ENCODE measurements around the gene CCNI.
"Not testable (repeated sequence)": the region's sequence is repeated elsewhere in the genome, so short reads cannot be mapped to it uniquely, and the experiment has no call there.

Gene CCNI

DNA sequence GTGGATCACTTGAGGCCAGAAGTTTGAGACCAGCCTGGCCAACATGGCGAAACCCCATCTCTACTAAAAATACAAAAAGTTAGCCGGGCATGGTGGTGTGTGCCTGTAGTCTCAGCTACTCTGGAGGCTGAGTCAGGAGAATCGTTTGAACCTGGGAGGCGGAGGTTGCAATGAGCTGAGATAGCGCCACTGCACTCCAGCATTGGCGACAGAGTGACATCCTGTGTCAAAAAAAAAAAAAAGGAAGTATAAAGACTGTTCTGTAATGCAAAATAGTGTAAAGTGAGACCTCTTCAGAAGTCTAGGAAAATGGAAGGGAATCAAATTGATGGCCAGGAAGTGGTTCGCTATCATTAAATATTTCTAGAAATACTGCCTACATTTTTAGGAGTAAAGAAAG lies 5.0 kb upstream of the CCNI start:
- not testable (repeated sequence) for FAIRE-seq

DNA sequence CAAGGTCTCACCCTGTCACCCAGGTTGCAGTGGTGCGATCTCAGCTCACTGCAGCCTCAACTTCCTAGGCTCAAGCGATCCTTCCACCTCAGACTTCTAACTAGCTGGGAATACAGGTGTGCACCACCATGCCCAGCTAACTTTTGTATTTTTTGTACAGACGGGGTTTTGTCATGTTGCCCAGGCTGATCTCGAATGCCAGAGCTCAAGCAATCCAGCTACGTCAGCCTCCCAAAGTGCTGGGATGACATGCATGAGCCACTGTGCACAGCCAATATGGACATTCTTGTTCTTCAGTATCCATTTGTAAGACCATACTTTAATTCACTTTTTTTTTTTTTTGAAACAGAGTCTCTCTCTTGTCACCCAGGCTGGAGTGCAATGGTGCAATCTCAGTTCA lies 3.5 kb upstream of the CCNI start:
- FAIRE-seq: no peak

DNA sequence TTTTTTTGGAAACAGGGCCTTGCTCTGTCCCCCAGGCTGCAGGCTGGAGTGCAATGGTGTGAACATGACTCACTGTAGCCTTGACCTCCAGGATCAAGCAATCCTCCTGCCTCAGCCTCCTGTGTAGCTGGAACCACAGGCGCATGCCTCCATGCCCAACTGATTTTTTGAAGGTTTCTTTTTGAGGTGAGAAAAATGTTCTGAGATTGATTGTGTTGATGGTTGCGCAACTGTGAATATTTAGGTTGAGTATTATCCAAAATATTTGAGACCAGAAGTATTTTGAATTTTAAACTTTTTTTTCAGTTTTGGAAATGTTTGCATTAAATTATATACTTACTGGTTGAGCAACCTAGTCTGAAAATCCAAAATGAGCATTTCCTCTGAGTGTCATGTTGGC lies 2.6 kb upstream of the CCNI start:
- FAIRE-seq: no peak

DNA sequence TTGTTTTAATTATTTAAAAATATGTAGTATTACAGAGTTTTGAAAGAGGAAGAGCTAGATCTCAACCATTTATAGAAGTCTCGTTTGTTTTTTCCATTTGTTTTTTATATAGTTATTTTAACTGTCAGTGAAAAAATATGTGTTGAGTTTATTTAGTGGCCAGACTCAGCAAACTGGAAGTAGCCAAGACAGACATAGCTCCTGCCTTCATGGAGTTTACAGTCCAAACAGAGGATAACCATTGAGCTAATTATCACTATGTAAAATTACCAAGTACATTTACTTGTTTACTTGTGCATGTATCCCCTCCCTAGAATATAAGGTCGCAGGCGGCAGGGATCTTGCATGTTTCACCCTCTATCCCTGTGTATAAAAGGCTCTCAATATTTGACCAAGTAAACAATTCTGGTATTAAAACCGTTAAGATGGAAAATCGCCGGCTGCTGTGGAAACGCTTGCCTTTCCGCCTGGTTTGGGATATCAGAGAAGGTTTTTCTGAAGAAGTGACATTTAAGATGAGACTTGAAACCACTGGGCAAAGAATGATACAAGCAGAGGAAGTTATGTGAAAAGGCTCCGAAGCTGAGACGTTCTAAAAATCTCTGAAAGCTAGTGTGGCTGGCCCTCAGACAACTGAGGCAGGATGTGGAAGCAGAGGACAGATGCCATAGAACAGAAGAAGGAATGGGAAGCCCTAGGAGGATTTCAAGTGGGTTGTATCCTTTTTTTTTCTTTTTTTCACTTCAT lies 1.3 kb upstream of the CCNI start:
- no peak for FAIRE-seq

DNA sequence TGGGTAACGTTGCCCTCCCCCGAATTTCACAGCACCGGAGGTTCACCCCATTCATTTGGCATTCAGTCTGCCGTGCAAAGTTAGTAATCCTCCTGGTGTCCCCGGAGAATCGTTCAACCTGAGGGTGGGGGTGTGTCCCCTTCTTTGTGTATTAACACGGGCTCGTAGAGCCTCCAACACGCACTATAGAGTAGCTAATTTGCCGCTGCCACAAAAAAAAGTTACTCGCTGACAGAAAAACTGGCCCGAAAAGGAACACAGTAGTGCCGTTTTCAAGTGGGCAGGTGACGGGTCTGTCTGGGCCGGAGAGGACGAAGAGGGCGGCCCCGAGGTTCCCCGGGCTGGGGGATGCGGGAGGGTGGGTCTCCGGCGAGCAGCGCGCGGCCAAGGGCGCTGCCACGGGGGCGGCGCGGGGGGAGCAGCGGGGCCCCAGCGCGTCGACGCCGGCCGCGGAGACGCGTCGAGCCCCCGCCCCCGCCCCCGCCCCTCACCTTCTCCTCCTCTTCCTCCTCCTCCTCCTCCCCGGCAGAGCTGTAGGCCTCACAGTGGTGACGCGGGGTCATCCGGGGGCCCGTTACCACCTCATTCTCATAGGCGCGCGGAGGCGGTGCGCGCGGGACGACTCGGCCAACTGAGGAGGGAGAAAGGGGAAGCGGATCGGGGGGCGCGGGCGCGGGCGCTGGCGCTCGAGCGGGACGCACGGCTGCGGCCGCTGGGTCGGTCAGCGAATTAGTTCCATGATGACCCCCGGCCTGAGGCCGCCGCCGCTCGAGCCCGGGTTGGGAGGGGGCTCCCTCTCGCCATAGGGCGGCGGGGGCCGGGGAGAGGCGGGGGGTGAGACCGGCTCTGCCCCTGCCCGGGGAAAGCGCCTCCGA lies 571 bp downstream of the CCNI start:
- FAIRE-seq: no peak

DNA sequence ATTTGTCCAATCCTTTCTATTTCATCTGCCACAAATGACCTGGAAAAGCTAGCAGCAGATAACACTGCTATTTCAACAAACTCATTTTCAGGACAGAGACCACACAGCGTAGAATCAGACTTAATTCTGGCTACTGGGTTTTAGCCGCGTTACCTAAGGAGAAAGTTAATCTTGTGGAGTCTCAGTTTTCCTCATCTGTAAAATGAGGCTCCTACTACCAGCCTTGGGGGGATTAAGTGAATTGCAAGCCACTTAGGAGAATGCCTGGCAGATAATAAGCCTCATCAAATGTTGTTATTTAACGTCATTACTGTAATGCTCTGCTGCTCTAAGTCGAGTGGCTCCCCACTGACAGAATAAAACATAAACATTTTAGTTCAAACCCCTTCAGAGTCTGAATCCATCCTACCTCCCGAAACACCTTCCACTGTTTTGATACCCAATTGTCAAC lies 1.4 kb downstream of the CCNI start:
- FAIRE-seq: no peak

DNA sequence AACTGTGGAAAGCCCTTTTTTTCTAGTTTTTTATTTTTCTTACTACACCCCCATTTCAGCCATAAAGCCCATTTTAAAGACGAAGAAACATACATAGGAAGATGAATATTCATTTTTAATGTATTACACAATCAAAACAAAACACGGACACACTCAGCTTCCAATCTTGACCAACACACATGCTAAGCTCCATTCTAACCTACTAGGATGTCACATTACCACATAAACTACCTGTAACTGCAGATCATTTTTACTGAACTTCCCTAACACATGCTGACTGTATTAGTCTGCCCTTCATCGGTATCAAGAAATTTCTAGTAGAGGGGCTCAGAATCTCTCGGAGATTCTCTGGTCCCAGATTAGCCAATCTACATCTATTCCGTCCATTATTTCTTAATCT lies 1.8 kb downstream of the CCNI start:
- no peak for FAIRE-seq

DNA sequence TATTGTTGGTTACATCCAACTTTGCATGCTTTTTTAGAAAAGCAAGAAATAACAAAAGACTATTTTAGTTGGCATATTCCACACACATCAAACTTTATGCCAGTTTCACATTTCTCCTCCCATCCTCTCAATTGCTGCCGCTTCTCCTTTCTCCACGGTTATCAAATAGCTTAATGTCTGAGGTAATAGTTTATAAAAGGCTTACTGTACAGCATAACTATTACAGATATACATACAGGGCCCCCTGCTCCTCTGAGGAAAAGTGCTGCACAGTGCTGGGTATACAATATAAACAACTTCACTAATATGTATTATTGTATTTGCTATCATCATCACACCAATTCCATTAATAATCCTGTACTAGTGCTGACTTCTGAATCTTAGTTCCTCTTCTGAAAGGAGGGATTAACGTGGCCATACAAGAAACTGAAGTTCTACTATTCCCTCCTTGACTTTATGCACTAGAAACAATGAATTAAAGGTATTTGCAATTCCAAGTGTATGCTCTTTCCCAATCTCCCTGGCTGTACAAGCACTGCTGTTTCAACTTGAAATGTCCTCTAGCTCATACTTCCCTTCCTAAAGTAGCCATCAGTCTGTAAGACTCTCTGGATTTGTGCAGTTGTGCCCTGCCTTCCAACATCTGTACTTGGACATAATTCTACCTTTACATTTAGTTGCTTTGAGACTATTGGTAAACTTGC lies 2.5 kb downstream of the CCNI start:
- FAIRE-seq: no peak

DNA sequence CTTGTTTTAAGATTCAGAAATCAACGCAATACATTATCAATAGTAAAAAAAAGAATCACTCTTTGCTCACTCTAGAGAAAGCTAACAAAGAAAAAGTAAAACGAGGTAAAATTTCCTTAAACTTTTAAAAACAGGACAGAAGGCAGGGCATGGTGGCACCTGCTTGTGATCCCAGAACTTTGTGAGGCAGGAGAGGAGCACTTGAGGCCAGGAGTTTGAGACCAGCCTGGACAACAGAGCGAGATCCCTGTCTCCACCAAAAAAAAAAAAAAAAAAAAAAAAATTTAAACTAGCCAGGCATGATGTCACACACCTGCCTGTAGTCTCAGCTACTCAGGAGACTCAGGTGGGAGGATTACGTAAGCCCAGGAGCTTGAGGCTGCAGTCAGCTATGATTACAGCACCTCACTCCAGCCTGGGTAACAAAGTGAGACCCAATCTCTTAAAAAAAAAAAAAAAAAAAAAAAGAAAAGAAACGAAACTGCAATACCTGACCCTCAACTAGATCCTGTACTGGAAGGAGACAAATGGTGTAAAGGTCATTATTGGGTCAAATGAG lies 3.5 kb downstream of the CCNI start:
- FAIRE-seq: no peak

DNA sequence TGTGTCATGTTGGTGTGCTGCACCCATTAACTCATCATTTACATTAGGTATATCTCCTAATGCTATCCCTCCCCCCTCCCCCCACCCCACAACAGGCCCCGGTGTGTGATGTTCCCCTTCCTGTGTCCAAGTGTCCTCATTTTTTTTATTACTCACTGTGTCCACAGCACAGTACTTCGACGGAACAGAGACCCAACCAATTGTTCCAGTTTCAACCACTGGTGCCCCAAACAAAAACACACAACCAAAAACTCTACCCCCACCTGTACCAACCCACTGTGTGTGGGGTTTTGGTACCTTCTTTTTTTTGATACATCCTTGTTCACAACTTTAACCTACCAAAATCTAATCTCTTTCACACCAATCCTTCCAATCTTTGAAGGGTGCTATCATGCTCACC lies 6.3 kb downstream of the CCNI start:
- not testable (repeated sequence) for FAIRE-seq

DNA sequence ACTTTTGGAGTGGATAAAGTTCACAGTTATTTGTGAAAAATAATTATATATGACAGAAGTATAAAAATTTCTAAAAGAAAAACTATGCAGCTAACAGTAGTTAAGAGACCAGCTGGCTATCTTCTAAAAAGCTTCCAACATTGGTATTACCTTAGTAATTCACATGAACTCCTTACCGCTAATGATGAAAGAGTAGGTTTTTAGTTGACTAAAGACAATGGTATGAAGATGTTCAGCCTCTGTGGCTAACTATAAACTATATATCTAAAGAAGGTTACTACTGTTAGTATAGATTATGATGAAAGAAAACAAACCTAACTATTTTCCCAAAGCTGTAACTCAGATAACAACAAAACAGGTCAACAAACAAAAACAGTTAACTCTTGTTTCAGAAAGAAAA lies 10.4 kb downstream of the CCNI start:
- FAIRE-seq: peak; percentile 7

DNA sequence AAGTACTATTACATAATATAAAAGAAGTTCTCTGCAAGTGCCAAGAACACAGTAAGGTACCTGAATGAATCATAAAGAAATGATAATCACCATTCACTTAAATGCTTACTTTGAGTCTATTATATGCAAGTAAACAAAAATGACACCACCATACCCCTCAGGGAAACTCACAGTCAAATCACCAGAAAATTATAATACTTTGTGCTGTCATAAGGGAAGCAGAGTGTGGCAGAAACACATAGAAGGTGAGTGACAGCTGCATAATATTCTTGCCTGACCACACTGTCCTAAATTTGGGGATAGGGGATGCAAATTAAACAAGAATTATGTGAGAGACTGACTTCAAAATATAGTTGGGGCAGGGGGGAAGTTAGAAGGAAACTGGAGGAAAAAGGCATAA lies 12.9 kb downstream of the CCNI start:
- FAIRE-seq: no peak

DNA sequence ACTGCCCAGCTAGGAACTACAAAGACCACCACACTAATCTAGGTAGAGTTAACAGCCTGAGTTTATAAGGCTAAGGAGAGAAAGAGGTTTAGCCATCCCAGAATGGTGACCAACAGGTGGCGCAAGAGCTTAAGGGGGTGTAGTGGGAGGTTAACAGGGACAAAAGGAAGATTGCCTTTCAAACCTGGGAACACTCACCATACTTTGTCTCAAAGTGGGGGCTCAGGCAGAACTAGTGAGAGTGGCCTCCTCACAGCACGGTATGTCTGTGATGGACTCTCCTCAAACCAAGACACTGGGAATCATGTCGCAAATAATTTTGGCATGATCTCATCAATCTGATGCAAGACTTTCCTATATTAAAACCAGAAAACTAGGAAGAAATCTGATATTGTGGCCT lies 23.4 kb downstream of the CCNI start:
- no peak for FAIRE-seq

DNA sequence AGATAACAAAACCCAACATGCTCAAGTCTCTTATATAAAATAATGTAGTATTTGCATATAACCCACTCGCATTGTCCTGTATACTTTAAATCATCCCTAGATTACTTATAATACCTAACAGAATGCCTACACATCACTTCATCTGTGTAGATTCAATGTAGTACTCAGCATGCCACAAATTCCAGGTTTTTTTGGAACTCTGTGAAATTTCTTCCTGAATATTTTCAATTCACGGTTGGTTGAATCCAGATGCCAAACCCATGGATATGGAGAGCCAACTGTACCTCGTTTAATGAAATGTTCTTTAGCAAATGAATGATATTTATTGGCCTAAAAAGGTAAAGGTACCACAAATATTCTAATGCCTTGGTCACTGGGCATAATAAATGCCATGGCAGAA lies 24.8 kb downstream of the CCNI start:
- no peak for FAIRE-seq

DNA sequence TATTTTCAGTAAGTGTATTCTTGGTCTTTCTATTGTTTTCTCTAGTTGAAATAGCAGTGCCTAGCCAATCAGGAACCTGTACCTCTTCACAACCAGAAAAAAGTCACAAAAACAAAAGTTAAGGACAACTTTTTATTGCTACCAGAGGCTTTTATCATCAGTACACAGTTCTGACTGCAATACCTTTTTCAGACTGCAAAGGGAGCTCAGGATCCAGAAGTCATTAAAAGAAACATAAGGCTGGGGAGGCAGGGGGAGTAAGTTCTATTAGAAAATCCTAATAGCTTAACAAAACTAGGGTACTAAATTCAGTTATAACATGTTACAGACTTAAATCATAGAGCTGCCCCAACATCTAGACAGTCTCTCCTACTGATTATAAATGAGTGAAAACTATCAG lies 28.8 kb downstream of the CCNI start:
- FAIRE-seq: no peak

DNA sequence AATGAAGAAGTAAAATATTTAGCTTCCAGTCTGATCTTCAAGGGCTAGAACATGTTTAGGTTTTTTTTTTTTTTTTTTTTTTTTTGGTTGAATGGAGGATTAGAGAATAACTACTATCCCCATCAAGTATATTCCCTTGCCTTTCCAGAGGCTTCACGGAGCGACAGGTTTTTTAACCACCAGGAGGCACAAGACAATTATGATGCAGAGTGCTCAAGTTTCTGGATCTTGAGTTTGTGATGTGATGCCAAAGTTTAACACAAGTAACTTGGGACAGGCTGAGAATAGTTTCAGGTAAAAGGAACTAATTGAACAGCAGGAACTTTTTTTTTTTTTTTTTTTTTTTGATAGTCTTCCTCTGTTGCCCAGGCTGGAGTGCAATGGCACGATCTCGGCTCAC lies 30.3 kb downstream of the CCNI start:
- no peak for FAIRE-seq

DNA sequence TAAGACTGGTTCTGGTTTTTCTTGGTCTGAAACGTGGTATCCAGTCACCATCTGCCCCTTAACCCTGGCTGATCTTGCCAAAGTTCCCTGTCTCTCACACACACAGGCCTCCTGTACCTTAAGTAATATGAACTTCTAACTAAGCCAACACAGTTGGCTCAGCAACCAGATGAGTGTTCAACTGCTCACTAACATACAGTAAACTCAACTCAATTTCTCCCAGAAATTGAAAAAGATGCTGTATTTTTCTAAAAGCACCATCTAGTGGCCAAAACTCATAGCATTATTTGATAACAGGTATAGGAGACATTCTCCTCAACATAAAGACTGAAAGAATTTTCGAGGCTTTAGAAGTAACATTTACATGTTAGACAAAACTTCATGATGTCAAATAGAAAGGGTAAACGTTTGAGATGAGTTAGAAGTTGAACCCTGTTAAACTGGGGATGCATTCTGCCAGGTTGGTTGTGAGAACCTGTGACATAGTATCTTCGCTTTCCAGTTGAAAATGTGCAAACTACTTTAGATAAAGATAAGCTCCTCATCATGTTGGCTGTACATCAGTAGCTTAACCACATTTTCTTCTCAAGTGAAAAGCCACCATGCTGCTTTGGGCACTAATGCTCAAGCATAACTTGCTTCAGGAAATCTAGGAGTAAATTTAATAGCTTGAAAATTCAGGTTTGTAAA lies 31.2 kb downstream of the CCNI start:
- peak; percentile 38 for FAIRE-seq

DNA sequence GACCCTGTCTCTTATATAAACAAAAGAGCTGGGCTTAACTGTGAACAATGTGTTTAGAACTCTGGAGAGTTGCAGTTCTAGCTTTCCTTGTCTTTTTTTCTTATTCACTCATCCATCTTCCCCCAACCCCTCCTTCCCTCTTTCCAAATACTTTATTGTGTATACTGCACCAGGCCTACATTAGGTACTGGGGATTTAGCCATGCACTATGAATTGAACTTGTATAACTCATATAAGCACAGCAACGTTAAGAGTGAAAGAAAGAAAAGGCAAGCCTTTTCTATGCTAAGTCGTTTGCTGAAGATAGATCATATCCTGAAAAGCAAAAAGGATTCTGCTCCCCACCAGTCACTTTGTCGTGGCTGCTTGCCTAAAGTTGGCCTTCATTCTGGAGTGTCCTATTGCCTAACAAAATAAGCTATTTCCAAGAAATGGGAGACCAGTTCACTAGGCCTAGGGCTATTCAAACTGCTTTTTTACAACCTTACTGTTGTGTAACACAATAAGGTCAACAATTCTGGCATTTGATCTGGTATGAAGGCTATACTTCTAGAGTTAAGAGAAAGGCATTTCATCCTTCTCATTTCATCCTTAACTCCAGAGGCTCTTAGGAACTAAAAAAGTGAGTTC lies 32.2 kb downstream of the CCNI start:
- no peak for FAIRE-seq

DNA sequence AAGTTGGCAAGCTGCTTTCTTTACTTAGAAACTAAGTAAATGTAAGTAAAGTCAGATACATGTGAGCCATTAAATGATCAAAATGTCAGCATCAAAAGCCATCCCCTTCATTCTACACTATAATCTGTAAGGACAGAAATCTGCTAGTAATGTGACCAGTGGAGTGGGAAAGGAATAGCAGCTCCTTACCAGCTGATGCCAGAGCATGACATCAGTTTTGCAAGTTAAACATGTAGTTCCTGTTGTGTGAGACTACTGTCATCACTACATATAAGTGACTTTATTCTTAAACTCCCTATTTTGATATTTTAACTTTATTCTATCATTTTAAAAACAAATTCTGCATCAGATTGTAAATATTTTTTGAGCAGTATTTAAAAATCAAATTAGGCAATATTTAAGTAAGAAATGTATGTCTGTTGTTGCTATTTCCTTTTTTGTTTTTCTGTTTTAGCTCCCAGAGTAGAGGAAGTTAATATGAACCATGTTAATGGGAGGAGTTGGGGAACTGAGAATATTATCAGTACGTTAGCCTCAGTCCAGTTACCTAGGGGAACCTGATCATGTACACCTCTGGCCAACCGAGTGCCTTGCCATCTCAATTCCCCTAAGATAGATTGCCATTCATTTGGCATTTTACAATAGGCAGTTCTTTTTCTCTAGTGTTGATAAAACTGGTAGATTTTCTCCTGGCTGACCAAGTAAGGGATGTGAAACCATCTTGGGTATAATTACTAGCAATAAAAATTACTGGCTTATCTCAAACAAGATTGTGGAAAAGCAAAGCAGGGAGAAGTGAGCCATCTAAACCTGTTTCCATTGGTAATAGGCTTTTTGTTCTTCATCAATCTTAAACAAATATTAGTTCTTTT lies 34.7 kb downstream of the CCNI start:
- FAIRE-seq: no peak

DNA sequence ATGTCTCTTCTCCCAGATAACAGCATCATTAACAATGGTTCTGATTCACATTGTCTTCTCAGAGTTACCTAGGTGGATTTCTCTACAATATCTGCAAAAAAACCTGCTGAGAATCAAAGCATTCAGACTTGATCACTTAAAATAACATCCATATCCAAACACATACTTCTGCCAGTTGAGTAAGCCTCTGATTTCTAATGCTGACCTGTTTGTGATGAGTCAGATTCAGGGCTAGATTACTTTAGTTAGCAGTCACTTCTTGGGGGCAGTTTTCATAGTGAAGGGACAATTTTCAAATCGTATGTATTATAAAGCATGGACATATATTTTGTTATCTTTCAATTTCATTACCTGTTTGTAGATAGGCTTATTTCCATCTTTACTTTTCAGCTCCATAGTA lies 35.5 kb downstream of the CCNI start:
- FAIRE-seq: no peak

DNA sequence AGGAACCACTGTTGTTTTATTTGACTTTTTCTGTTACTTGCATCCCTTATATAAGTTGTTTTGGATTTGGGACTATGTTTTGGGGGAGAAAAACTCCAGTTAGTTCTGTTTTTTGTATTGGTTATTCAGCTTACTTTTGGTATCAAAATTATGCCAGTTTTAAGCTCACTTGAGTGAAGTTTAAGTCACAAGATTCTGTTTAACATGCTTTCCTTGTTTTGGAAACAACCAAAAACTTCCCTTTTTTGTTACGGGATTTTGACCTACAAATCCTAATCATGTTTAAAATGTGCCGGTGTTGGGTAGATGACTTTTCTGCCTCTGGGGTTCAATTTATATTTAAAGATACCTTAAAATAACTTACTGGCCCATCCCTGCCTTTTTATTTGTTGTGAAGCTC lies 36.0 kb downstream of the CCNI start:
- FAIRE-seq: no peak
